Measurements from ENCODE around the gene WWC2.

WWC2 gene

GRCh38 chr4:183256756-183257385 lies 157.8 kb downstream of the WWC2 start:
- peak; percentile 50 for DNase-seq (ENCODE audit: low spot score)

GRCh38 chr4:183257808-183258207 lies 158.8 kb downstream of the WWC2 start:
- no peak for DNase-seq (ENCODE audit: low spot score)

GRCh38 chr4:183260491-183261151 lies 161.6 kb downstream of the WWC2 start:
- DNase-seq (ENCODE audit: low spot score): no peak

- DNase-seq (ENCODE audit: low spot score): peak; percentile 74
These were observed 163.1 kb downstream of the WWC2 start for GRCh38 chr4:183261953-183262775.

DNA sequence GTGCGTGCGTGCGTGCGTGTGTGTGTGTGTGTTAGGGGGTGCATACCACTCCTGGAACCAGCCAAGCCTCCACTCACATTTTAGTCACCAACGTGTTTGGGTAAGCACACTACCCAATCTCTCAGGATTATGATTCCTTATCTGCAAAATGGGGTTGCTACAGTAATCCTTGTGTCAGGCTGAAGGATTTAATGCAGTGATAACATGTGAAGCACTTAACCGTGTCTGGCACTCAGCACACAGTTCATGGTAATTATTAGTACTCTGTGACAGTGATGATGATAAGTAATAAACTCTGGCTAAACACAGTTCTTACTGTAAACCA lies 163.7 kb downstream of the WWC2 start:
- DNase-seq (ENCODE audit: low spot score): no peak

GRCh38 chr4:183263787-183264386 lies 164.8 kb downstream of the WWC2 start:
- no peak for DNase-seq (ENCODE audit: low spot score)

- no peak for DNase-seq (ENCODE audit: low spot score)
These were observed 165.6 kb downstream of the WWC2 start for GRCh38 chr4:183264614-183265013.

- DNase-seq (ENCODE audit: low spot score): no peak
These were observed 167.3 kb downstream of the WWC2 start for GRCh38 chr4:183266371-183266770.

DNA sequence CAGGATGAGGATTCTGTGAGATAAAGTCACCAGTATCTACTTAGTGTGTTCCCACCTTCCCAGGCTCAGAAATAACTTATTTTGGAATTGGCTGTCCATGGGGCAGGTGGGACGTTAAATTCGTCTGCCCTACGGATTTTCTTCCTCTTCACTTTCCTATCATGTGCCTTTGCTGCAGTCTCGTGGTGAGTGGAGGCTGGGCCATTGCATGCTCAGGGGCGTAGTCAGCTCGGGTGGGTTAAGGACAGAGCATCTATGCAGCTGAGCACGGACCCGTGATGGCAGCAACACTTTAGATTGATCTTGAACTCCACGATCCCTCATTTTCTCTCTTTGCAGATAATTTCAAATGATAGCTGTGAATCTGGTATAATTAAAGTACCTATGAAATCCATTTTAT lies 169.5 kb downstream of the WWC2 start:
- no peak for DNase-seq (ENCODE audit: low spot score)

DNA sequence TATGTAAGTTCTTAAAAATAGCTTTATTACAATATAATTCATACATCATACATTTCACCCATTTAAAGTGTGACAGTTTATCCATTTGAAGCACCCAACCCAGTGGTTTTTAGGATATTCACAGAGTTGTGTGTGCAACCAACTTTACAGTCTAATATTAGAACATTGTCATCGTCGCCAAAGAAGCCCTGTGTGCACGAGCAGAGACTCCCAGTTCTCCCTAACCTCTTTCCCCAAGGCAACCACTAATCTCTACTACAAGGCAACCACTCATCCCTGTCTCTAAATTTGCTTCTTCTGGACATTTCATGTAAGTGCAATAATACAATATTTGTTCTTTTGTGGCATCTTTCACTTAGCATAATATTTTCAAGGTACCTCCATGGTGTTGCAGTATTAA lies 173.3 kb downstream of the WWC2 start:
- DNase-seq (ENCODE audit: low spot score): no peak

DNA sequence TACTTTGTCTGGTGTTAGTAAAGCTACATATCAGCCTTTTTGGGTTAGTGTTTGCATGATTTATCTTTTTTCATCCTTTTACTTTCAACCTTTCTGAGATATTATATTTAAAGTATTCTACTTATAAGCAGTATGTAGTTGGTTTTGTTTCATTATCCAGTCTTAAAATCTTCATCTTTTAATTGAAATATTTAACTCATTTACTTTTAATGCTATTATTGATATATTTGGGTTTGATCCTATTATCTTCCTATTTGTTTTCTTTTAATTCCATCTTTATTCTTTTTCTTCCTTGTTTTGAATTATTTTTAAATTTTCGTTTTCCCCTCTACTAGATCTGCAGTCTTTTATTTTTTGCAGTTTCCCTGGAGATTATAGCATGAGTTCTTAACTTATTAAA lies 177.0 kb downstream of the WWC2 start:
- no peak for DNase-seq (ENCODE audit: low spot score)

DNA sequence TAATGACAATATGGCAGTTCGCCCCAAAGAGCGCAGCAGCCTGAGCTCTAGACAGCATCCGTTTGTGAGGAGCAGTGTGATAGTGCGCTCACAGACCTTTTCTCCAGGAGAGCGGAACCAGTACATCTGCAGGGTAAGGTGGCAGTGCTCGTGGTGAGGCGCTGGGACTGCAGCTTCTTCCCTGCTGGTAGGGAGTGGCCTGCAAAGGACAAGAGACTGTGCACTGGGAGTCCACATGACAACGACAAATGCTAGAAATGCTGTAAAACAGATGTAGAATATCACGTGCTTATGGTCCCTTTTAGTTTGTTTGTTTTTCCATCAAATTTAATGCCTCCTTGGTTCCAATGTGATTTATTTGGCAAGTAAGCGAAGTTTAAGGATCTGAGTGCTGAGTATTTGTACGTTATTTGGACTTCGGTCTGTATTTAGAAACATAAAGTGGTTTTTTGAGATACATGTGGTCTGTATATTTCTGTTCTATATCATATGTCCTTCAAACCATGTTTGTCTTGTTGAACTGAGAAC lies 185.3 kb downstream of the WWC2 start:
- no peak for DNase-seq (ENCODE audit: low spot score)

GRCh38 chr4:183284965-183285364 lies 185.9 kb downstream of the WWC2 start:
- DNase-seq (ENCODE audit: low spot score): no peak

GRCh38 chr4:183285886-183286285 lies 186.8 kb downstream of the WWC2 start:
- no peak for DNase-seq (ENCODE audit: low spot score)

DNA sequence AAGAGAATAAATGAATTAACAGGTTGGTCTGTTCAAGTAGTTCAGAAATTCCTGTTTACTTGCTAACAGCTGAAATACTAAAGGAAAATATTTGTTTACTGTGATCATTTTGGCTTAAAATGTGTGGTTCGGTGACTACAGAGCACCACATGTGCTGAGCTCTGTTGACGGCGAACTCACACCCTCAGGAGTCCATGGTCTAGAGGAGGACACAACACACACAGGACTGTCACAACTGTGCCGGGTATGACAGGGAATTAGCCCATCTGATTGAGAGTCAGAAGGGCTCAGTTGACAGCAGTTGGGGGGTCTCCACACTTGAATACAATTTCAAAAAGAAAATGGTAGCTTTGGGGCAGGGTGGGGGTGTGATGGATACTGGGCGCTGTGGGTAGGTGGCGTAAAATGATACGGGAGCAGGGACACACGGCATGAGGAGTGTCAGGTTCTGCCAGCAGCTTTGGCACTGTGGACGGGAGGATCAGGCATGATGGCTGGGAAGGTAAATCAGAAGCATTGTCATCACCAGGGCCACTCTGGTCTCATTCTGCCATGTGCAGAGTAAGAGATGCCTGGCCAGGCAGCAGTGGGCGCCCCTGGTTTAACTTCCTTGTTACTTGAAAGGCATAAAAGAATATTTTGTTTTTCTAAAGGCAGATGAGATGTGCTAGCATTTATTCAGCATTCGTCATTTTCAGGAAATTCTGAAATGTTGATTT lies 187.7 kb downstream of the WWC2 start:
- no peak for DNase-seq (ENCODE audit: low spot score)

DNA sequence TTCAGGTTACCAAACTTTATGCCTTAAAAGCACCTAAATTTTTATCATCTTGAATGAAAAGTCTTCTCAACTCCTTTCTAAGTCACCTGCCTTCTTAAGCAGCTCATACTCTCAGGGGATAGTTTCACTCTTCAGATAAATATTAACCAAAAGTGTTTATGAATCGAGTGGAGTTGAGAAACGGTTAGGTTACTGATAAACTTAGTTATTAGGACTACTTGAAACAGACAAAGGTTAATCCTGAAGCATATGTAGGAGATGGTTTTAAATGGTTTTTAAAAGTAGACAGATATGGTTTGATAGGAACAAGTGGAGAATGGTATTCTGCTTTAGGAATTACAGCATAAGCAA lies 188.2 kb downstream of the WWC2 start:
- DNase-seq (ENCODE audit: low spot score): no peak

- DNase-seq (ENCODE audit: low spot score): no peak
These were observed 188.6 kb downstream of the WWC2 start for GRCh38 chr4:183287677-183288076.

DNA sequence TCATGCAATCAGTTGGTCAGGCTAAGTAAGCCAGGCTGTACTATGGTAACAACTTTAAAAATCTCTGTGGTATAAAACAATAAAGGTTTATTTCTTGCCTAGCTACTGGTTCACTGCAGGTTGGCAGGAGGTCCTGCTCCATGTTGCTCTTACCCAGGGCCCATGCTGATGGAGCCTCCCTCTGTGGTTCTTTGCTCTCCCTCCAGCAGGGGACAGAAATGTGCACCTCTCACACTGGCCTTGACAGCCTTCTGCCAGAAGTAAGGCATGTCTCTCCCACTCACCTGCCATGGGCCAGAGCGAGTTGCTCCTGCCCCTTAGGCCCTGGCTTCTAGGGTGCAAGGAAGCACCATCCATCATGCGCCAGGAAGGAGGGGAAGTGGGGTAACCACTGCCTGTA lies 189.9 kb downstream of the WWC2 start:
- no peak for DNase-seq (ENCODE audit: low spot score)

DNA sequence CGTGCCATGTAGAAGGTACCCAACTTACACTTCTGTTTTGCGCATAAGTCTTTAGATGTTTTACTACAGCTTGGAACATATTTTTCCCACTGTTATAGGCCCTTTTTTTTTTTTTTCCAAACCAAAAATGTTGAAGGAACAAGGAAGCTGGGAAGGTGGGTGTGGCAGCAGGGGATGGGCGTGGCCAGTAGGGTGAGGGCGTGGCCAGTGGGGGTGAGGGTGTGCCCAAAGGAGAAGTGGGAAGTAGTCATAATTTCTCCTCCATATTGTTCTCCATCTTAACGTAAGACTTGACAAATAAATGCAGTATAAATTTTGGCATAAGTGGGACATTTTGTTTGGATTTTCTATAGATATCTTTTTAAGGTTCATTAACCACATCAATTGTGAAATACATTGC lies 190.6 kb downstream of the WWC2 start:
- DNase-seq (ENCODE audit: low spot score): no peak

- DNase-seq (ENCODE audit: low spot score): no peak
These were observed 192.0 kb downstream of the WWC2 start for GRCh38 chr4:183291070-183291469.

DNA sequence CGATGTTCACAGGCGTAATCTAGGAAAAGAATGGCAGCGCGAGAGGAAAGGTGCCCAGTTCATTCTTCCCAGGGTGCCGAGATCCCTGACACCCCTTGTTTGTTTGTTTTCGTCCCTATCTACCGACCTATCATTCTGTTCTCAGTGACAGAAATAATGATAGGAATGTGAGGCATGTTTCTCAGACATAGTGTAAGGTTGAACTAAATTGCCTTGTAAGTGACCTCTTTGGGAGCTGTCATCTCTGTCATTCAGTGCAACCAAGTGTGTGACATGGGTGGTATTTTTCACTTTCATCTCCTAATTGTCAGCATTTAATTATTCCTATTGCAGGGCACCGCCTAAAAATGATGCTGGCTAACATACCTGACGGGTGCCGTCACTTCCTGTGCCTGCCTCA lies 196.7 kb downstream of the WWC2 start:
- no peak for DNase-seq (ENCODE audit: low spot score)

DNA sequence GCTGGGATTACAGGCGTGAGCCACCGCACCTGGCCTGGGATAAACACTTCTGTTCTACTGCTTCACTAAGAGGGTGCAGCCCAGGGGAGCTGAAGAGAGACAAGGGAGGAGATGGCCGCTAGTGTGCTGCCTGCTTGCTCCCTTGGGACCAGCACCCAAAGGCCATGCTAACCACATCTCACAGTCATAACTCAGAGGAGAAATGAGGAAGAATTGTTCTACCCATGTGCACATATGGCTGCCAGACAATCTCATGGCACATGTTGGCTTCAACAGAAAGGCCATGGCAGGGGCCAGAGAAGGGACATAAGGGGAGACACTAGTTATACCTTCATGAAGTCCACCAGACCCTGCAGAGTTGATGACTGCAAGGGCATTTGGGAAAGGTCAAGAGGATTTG lies 198.6 kb downstream of the WWC2 start:
- DNase-seq (ENCODE audit: low spot score): no peak
